Adipocyte (in vitro differentiated cells): ENCODE results near the gene CACNA1H.

Experiments
- DNase-seq: peaks from one replicate; pipeline ENCODE4 v3.0.0-alpha.2; 2015; ENCODE audit warnings: low read depth
- H3K27me3 ChIP-seq: replicated peaks from 2 replicates; pipeline ENCODE4 v1.7.0; 2013; ENCODE audit warnings: mild to moderate bottlenecking, low read length, moderate library complexity; ENCODE audit not compliant: control insufficient read depth, insufficient read depth
- H3K36me3 ChIP-seq: 2 replicates; pipeline ENCODE4 v1.7.0; 2013; ENCODE audit warnings: low read length, mild to moderate bottlenecking, moderate library complexity; ENCODE audit not compliant: control insufficient read depth, insufficient read depth, severe bottlenecking
- H3K4me1 ChIP-seq: 2 replicates; pipeline ENCODE4 v1.7.0; 2013; ENCODE audit warnings: mild to moderate bottlenecking, low read length, moderate library complexity; ENCODE audit not compliant: control insufficient read depth, insufficient read depth
- H3K4me3 ChIP-seq: 2 replicates; pipeline ENCODE4 v1.7.0; 2013; ENCODE audit warnings: mild to moderate bottlenecking, low read length, moderate library complexity
- H3K9ac ChIP-seq: 2 replicates; pipeline ENCODE4 v1.7.0; 2013; ENCODE audit warnings: mild to moderate bottlenecking, low read length, moderate library complexity
- H3K9me3 ChIP-seq: 2 replicates; pipeline ENCODE4 v1.7.0; 2013; ENCODE audit warnings: mild to moderate bottlenecking, low read length, moderate library complexity; ENCODE audit not compliant: control insufficient read depth

CACNA1H gene

GRCh38 chr16:1257561-1258224 lies 104.8 kb downstream of the CACNA1H start:
- no peaks in the 10 kb centered on the region for H3K9me3 ChIP-seq
- no peaks in the 10 kb centered on the region for H3K4me1 ChIP-seq
- H3K9ac ChIP-seq: no peak overlapping the region
- H3K36me3 ChIP-seq: no peaks in the 10 kb centered on the region
- H3K27me3 ChIP-seq: peaks cover 22% of the 10 kb centered on the region
- DNase-seq: no peak
- no peak overlapping the region for H3K4me3 ChIP-seq

- Histone ChIP-seq H3K36me3 (no peaks in the 10 kb centered on the region), H3K4me1 (no peaks in the 10 kb centered on the region), H3K9me3 (no peaks in the 10 kb centered on the region), H3K9ac (no peak overlapping the region), H3K4me3 (no peak overlapping the region), H3K27me3 (peaks cover 26% of the 10 kb centered on the region)
- DNase-seq: no peak
These were observed 105.3 kb downstream of the CACNA1H start for GRCh38 chr16:1258225-1258600.

- Histone ChIP-seq H3K9me3 (no peaks in the 10 kb centered on the region), H3K27me3 (peaks cover 31% of the 10 kb centered on the region), H3K4me3 (no peak overlapping the region), H3K36me3 (no peaks in the 10 kb centered on the region), H3K4me1 (no peaks in the 10 kb centered on the region), H3K9ac (no peak overlapping the region)
- DNase-seq: no peak
These were observed 106.2 kb downstream of the CACNA1H start for GRCh38 chr16:1258906-1259759.

- DNase-seq: no peak
- no peak overlapping the region for H3K4me3 ChIP-seq
- H3K9ac ChIP-seq: no peak overlapping the region
- no peaks in the 10 kb centered on the region for H3K9me3 ChIP-seq
- H3K27me3 ChIP-seq: peaks cover 31% of the 10 kb centered on the region
- no peaks in the 10 kb centered on the region for H3K4me1 ChIP-seq
- no peaks in the 10 kb centered on the region for H3K36me3 ChIP-seq
These were observed 106.8 kb downstream of the CACNA1H start for GRCh38 chr16:1259760-1260068.

GRCh38 chr16:1260101-1260680 lies 107.3 kb downstream of the CACNA1H start:
- no peaks in the 10 kb centered on the region for H3K9me3 ChIP-seq

GRCh38 chr16:1261131-1261892 lies 108.4 kb downstream of the CACNA1H start:
- Histone ChIP-seq H3K27me3 (peaks cover 31% of the 10 kb centered on the region), H3K9ac (no peak overlapping the region), H3K4me3 (no peak overlapping the region), H3K36me3 (no peaks in the 10 kb centered on the region), H3K9me3 (no peaks in the 10 kb centered on the region), H3K4me1 (no peaks in the 10 kb centered on the region)
- DNase-seq: no peak

More at GRCh38 chr16:1260101-1260680, 107.3 kb downstream of the CACNA1H start:
- Histone ChIP-seq H3K4me1 (no peaks in the 10 kb centered on the region), H3K4me3 (no peak overlapping the region), H3K27me3 (peaks cover 31% of the 10 kb centered on the region), H3K9ac (no peak overlapping the region), H3K36me3 (no peaks in the 10 kb centered on the region)
- no peak for DNase-seq

- peaks cover 25% of the 10 kb centered on the region for H3K27me3 ChIP-seq
- no peak overlapping the region for H3K9ac ChIP-seq
- H3K4me3 ChIP-seq: no peak overlapping the region
- no peaks in the 10 kb centered on the region for H3K4me1 ChIP-seq
- DNase-seq: no peak
- no peaks in the 10 kb centered on the region for H3K9me3 ChIP-seq
- no peaks in the 10 kb centered on the region for H3K36me3 ChIP-seq
These were observed 109.4 kb downstream of the CACNA1H start for GRCh38 chr16:1262210-1262845.

- no peak overlapping the region for H3K4me3 ChIP-seq
These were observed 109.9 kb downstream of the CACNA1H start for GRCh38 chr16:1262846-1263221.

GRCh38 chr16:1263591-1264344 lies 110.9 kb downstream of the CACNA1H start:
- H3K4me3 ChIP-seq: no peak overlapping the region
- H3K27me3 ChIP-seq: peaks cover 25% of the 10 kb centered on the region
- no peak for DNase-seq
- H3K9ac ChIP-seq: no peak overlapping the region
- H3K9me3 ChIP-seq: no peaks in the 10 kb centered on the region
- no peaks in the 10 kb centered on the region for H3K4me1 ChIP-seq
- no peaks in the 10 kb centered on the region for H3K36me3 ChIP-seq

More at GRCh38 chr16:1262846-1263221, 109.9 kb downstream of the CACNA1H start:
- DNase-seq: no peak
- Histone ChIP-seq H3K9ac (no peak overlapping the region), H3K27me3 (peaks cover 25% of the 10 kb centered on the region), H3K9me3 (no peaks in the 10 kb centered on the region), H3K36me3 (no peaks in the 10 kb centered on the region), H3K4me1 (no peaks in the 10 kb centered on the region)

GRCh38 chr16:1264345-1265089 lies 111.6 kb downstream of the CACNA1H start:
- DNase-seq: no peak
- Histone ChIP-seq H3K4me3 (no peak overlapping the region), H3K4me1 (no peaks in the 10 kb centered on the region), H3K27me3 (peaks cover 20% of the 10 kb centered on the region), H3K36me3 (no peaks in the 10 kb centered on the region), H3K9me3 (no peaks in the 10 kb centered on the region), H3K9ac (no peak overlapping the region)
